Measurements from ENCODE around the gene GFRA1. TPM values are rescaled to one million over a fixed set of nuclear protein-coding genes. Genes with fewer than 3 reads are reported as not detected.

The GFRA1 gene
- polyA plus RNA-seq, 1 donor (not counting 4 experiments of a cell fraction or from before 2014, with no cell fraction given): not detected

DNA sequence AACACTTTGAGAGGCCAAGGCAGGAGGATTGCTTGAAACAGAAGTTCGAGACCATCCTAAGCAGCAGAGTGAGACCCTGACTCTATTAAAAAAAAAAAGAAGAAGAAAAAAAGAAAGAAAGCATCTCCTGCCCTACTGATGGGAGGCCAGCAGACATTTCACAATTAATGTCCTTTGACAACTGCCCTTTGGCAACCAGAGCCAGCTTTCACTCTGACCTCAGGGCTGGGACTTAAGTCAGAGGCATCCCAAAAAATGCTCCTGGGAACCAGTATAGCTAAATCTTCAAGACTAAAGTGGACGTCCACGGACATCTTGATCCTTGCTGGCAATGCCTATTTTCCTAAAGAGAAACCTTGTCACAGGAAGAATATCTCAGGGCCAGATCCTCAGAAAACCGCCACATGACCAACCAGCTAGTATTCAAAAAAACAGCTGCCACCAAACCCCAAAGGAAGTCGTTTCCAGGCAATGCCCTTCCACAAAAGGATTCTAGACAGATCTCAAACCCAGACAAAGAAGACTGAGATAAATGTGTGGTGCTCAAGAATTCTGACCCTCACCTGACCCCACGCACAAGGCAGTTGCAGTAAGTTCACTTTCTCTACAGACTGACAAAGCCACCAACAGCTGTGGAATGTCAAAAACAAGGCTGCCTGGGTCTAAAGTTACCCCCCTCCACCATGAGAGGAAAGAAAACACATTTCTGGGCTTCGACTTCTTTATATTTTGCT is 18.4 kb downstream of the GFRA1 start:
- no peak overlapping the region for H3K4me3 ChIP-seq (ENCODE audit: control insufficient read depth in 2 of 3, extremely low read depth in 1 of 3, insufficient read depth in 2 of 3, low read depth in 1 of 3, low read length in 3 of 3)
- H3K4me2 ChIP-seq (ENCODE audit: control insufficient read depth, extremely low read depth, insufficient read depth, low read depth, low read length): no peak overlapping the region
- no peaks in the 10 kb centered on the region for H3K36me3 ChIP-seq (ENCODE audit: control insufficient read depth in 2 of 2, extremely low read depth in 1 of 2, insufficient read depth in 2 of 2, low read length in 2 of 2)
- FAIRE-seq: no peak
- no peak for DNase-seq (ENCODE audit: low read depth, low spot score)
- dilution Hi-C loops (cut with MboI; ENCODE audit: extremely low pct_ligation_motif_present, low sequenced_read_pairs): no loop called here
- TF ChIP-seq CTCF (optimal IDR thresholded peaks at IDR 0.05 in 1 of 3, IDR thresholded peaks at IDR 0.05 in 1 of 3, conservative IDR thresholded peaks at IDR 0.05 in 1 of 3; ENCODE audit: extremely low read depth in 1 of 3, insufficient read depth in 2 of 3, low read length in 3 of 3): no peak
- TF ChIP-seq EZH2 (IDR thresholded peaks at IDR 0.05; ENCODE audit: low read length): no peak
- H3K9ac ChIP-seq (ENCODE audit: control insufficient read depth, extremely low read depth, insufficient read depth, low read length): no peak overlapping the region
- H3K79me2 ChIP-seq (ENCODE audit: control insufficient read depth, insufficient read depth, low read length): no peaks in the 10 kb centered on the region
- no peak overlapping the region for H3K27ac ChIP-seq (ENCODE audit: control insufficient read depth, insufficient read depth, low read length)
- no peaks in the 10 kb centered on the region for H4K20me1 ChIP-seq (ENCODE audit: control insufficient read depth, extremely low read depth, insufficient read depth, low read length)
- H3K9me1 ChIP-seq (ENCODE audit: control insufficient read depth, extremely low read depth, insufficient read depth, low read length): no peaks in the 10 kb centered on the region
- no peaks in the 10 kb centered on the region for H3K9me3 ChIP-seq (ENCODE audit: control insufficient read depth, low read depth, low read length)
- no peaks in the 10 kb centered on the region for H3K27me3 ChIP-seq (ENCODE audit: control insufficient read depth, extremely low read depth, insufficient read depth, low read length)
- no peak overlapping the region for H2AFZ ChIP-seq (ENCODE audit: control insufficient read depth, low read length)
- H3K4me1 ChIP-seq (ENCODE audit: control insufficient read depth, extremely low read depth, insufficient read depth, low read length): no peaks in the 10 kb centered on the region

GRCh38 chr10:116253716-116254115 is 19.3 kb downstream of the GFRA1 start:
- Histone ChIP-seq H4K20me1 (ENCODE audit: control insufficient read depth, extremely low read depth, insufficient read depth, low read length) (no peaks in the 10 kb centered on the region), H3K79me2 (ENCODE audit: control insufficient read depth, insufficient read depth, low read length) (no peaks in the 10 kb centered on the region), H3K4me3 (ENCODE audit: control insufficient read depth in 2 of 3, extremely low read depth in 1 of 3, insufficient read depth in 2 of 3, low read depth in 1 of 3, low read length in 3 of 3) (no peak overlapping the region), H3K9me1 (ENCODE audit: control insufficient read depth, extremely low read depth, insufficient read depth, low read length) (no peaks in the 10 kb centered on the region), H2AFZ (ENCODE audit: control insufficient read depth, low read length) (no peak overlapping the region), H3K27ac (ENCODE audit: control insufficient read depth, insufficient read depth, low read length) (no peak overlapping the region), H3K4me2 (ENCODE audit: control insufficient read depth, extremely low read depth, insufficient read depth, low read depth, low read length) (no peak overlapping the region), H3K9ac (ENCODE audit: control insufficient read depth, extremely low read depth, insufficient read depth, low read length) (no peak overlapping the region), H3K4me1 (ENCODE audit: control insufficient read depth, extremely low read depth, insufficient read depth, low read length) (no peaks in the 10 kb centered on the region), H3K27me3 (ENCODE audit: control insufficient read depth, extremely low read depth, insufficient read depth, low read length) (no peaks in the 10 kb centered on the region), H3K36me3 (ENCODE audit: control insufficient read depth in 2 of 2, extremely low read depth in 1 of 2, insufficient read depth in 2 of 2, low read length in 2 of 2) (no peaks in the 10 kb centered on the region), H3K9me3 (ENCODE audit: control insufficient read depth, low read depth, low read length) (no peaks in the 10 kb centered on the region)
- DNase-seq (ENCODE audit: low read depth, low spot score) (no peak), FAIRE-seq (no peak)
- dilution Hi-C loops (cut with MboI; ENCODE audit: extremely low pct_ligation_motif_present, low sequenced_read_pairs): no loop called here
- TF ChIP-seq EZH2 (IDR thresholded peaks at IDR 0.05; ENCODE audit: low read length): no peak
- TF ChIP-seq CTCF (optimal IDR thresholded peaks at IDR 0.05 in 1 of 3, IDR thresholded peaks at IDR 0.05 in 1 of 3, conservative IDR thresholded peaks at IDR 0.05 in 1 of 3; ENCODE audit: extremely low read depth in 1 of 3, insufficient read depth in 2 of 3, low read length in 3 of 3): no peak
